ENCODE measurements around the gene PALD1. TPM values are rescaled to one million over a fixed set of nuclear protein-coding genes. Genes with fewer than 3 reads are reported as not detected.

The PALD1 gene
- total and polyA plus RNA-seq, 2 experiments from 2014 or later, result 11.9 to 58.2 TPM

GRCh38 chr10:70590655-70591416 lies 112.3 kb downstream of the PALD1 start:
- ATAC-seq (no peak), DNase-seq (ENCODE audit: low spot score) (no peak)
- no peaks in the 10 kb centered on the region for H3F3A ChIP-seq (replicated peaks; ENCODE audit: low read depth)
- H3K4me1 Mint-ChIP-seq, result peaks cover 15% of the 10 kb centered on the region
- H2AFZ ChIP-seq, result no peak overlapping the region
- H3K27me3 Mint-ChIP-seq (ENCODE audit: insufficient read depth, low read depth, poor library complexity), result peaks cover 9% of the 10 kb centered on the region
- H3K27ac ChIP-seq (ENCODE audit: low read depth), result no peak overlapping the region
- no peak for TF ChIP-seq EZH2 (IDR thresholded peaks at IDR 0.05; ENCODE audit: low read depth, unreplicated experiment)
- TF ChIP-seq NANOG (IDR thresholded peaks at IDR 0.05; ENCODE audit: borderline replicate concordance), result no peak
- no peak for TF ChIP-seq ZNF331 (CRISPR knock-in tag; IDR thresholded peaks at IDR 0.05; ENCODE audit: low read depth)
- no peak for TF ChIP-seq CTCF (conservative IDR thresholded peaks at IDR 0.05; ENCODE audit: low read depth in 2 of 2)
- no peak for TF ChIP-seq ZNF462 (CRISPR knock-in tag; IDR thresholded peaks at IDR 0.05)
- no peak for TF ChIP-seq CREB1 (CRISPR knock-in tag; IDR thresholded peaks at IDR 0.05; ENCODE audit: low read depth)
- no peak for TF ChIP-seq ZNF114 (CRISPR knock-in tag; IDR thresholded peaks at IDR 0.05)
- TF ChIP-seq JUNB (IDR thresholded peaks at IDR 0.05; ENCODE audit: unreplicated experiment), result no peak
- TF ChIP-seq REST (IDR thresholded peaks at IDR 0.05; ENCODE audit: unreplicated experiment), result no peak
- TF ChIP-seq ETS1 (IDR thresholded peaks at IDR 0.05), result no peak
- TF ChIP-seq STAT1 (IDR thresholded peaks at IDR 0.05; ENCODE audit: unreplicated experiment), result no peak
- TF ChIP-seq EZH2phosphoT487 (IDR thresholded peaks at IDR 0.05; ENCODE audit: unreplicated experiment), result no peak
- TF ChIP-seq POLR2AphosphoS5 (IDR thresholded peaks at IDR 0.05; ENCODE audit: low read depth), result no peak
- no peaks in the 10 kb centered on the region for H3K36me3 ChIP-seq (ENCODE audit: insufficient read depth)
- H3K36me3 Mint-ChIP-seq (ENCODE audit: low read depth), result no peaks in the 10 kb centered on the region
- H3K79me2 ChIP-seq (replicated peaks; ENCODE audit: insufficient read depth), result no peaks in the 10 kb centered on the region
- no peaks in the 10 kb centered on the region for H3K9me3 Mint-ChIP-seq
- H3K4me3 Mint-ChIP-seq, result no peak overlapping the region
- H3K27ac Mint-ChIP-seq, result no peak overlapping the region
- no peak overlapping the region for H3K4me2 ChIP-seq
- peaks cover 6% of the 10 kb centered on the region; the same call in 1 of the 2 replicates for H3K4me1 ChIP-seq (ENCODE audit: insufficient read depth)
- H3K9me2 ChIP-seq (ENCODE audit: insufficient read depth), result peaks cover 9% of the 10 kb centered on the region; the same call in 1 of the 2 replicates
- no peaks in the 10 kb centered on the region for H4K20me1 ChIP-seq (replicated peaks; ENCODE audit: insufficient read depth)
- no peaks in the 10 kb centered on the region for H3K27me3 ChIP-seq (ENCODE audit: insufficient read depth)
- H3K4me3 ChIP-seq, result no peak overlapping the region
